NAMALWA (cell line): Measurements from ENCODE around the gene RPS25.
"Not testable (repeated sequence)": the region's sequence is repeated elsewhere in the genome, so short reads cannot be mapped to it uniquely, and the experiment has no call there.

Experiments
- DNase-seq: peaks from one replicate; pipeline ENCODE4 v3.0.0-alpha.2; 2015; ENCODE audit warnings: low spot score

Gene RPS25

GRCh38 chr11:119018074-119018938, at the start of gene RPS25, which contains the start of gene TRAPPC4:
Gene RPS25 (minus strand): TSS chr11:119018343. CDS start chr11:119018284, 59 bp downstream.
Gene TRAPPC4 (plus strand): TSS chr11:119018766. CDS start chr11:119018796, 30 bp downstream.
- peak; percentile 98 for DNase-seq

GRCh38 chr11:119067371-119068222, 49.5 kb upstream of the RPS25 start, which contains the start of gene VPS11:
Gene VPS11 (plus strand): TSS chr11:119067818. CDS start chr11:119067824, 6 bp downstream.
- peak; percentile 98 for DNase-seq

DNA sequence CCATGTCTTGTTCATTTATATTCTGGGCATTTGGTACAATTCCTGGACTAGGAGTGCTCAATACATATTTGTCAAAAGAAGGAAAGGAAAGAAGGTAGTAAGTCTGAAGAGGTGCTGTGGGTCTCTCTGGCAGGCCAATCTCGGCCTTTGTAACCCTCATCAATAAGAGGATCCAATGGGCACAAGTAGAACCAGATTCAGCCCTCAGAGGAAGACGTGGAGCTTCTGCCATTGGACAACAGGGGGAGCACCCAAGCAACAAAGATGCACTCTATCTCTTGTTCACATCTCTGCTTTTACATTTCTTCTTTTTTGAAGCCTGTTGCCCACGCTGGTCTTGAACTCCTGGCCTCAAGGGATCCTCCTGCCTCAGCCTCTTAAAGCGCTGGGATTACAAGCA, 47.2 kb upstream of the RPS25 start:
- DNase-seq = peak; percentile 78

- no peak for DNase-seq
These were observed 44.6 kb upstream of the RPS25 start for GRCh38 chr11:119062779-119063178.

DNA sequence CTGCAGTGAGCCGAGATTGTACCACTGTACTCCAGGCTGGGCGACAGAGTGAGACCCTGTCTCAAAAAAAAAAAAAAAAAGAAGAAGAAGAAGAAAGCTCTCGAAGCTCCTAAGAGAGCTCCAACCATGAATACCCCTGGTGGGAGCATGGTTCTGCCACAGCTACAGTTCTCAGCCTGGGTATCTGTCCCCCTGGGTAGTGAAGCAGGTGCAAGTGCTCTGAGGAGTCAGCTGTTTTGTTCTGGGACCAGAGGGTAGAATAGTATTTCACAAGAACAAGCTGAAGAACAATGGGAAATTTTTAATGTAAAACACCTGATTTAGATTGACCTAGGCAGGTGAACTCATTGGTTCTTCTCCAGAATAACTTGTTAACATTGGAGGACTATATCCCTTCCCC, 43.1 kb upstream of the RPS25 start:
- no peak for DNase-seq

GRCh38 chr11:119059128-119059527, 41.0 kb upstream of the RPS25 start:
- not testable (repeated sequence) for DNase-seq

- peak; percentile 97 for DNase-seq
These were observed 39.0 kb upstream of the RPS25 start, which contains the start of gene HYOU1 for GRCh38 chr11:119057000-119057769. Gene HYOU1 (minus strand): TSS chr11:119057205. CDS start chr11:119056160, 1,045 bp downstream.

DNA sequence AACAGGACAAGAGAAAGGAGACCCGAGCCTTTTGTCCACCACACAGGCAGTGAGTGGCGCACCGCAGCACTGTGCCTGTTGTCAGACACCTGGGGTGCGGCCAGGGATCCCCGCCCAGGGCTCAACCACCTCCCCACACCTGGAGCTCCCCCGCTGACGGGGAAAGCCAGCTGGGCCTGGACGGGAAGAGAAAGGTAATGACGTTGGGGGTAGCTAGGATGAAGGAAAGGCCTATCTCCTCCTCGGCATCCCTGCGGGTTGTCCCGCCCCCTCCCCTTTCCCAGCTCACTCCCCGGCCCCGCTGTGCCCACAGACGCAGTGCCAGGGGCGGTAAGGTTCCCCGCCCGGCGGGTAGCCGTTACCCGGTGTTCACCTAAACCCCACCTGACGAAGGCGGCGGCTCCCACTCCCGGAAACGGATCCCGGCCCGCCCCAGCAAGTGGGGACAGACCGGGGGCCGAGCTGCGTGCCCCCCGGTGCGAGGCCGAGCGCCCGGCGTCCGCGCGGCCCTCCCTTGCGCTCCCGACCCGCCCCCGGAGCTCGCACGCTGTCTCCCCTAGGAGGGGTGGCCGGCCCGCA, 38.4 kb upstream of the RPS25 start:
- peak; percentile 63 for DNase-seq

DNA sequence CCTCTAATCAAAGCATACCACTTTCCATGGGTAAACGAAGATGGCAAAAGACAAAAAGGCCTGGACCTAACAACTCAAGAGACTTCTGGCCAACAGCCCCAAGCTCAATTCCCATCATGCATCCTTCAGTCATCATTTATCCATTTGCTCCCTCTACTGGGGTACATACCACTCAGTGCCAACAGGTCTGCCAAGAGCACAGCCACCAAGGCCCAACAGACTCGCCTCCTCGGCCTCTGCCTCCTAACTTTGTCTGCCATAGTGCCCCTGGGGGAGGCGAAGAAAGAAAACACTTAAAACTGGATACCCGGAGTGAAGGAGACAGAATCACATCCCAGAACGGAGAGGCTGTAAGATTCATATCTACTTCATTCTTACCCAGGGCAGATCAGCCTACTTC, 37.8 kb upstream of the RPS25 start:
- peak; percentile 70 for DNase-seq

GRCh38 chr11:119054418-119054817, 36.3 kb upstream of the RPS25 start:
- no peak for DNase-seq

DNA sequence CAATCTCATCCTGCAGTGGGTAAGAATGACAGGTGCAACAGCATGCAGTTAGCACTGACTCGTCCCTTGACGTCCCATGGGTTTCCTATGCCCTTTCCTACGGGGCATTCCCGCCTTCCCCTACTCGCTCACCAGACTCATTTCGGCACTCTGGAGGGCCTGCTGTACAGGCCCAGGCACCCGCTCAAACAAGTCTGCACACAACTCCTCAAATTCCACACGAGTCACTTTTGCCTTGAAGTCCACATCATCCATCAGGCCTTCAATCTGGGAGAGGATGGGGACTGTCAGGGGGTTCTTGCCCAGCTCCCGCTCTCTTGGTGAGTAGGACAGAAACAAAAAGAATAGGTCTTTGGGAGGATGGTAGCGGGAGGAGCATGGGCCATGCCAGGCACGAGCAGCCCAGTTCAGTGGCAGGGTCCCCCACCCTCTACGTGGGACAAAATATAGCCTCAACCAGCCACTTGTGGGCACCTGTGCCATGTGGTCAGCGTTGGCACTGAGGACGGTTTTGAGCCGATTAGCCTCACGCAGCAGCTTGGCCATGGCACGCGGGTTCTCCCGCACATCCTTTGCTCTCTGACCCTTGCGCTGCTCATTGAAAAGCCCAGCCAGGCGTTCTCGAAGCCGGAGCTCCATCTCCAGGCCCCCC, 34.1 kb upstream of the RPS25 start:
- no peak for DNase-seq

DNA sequence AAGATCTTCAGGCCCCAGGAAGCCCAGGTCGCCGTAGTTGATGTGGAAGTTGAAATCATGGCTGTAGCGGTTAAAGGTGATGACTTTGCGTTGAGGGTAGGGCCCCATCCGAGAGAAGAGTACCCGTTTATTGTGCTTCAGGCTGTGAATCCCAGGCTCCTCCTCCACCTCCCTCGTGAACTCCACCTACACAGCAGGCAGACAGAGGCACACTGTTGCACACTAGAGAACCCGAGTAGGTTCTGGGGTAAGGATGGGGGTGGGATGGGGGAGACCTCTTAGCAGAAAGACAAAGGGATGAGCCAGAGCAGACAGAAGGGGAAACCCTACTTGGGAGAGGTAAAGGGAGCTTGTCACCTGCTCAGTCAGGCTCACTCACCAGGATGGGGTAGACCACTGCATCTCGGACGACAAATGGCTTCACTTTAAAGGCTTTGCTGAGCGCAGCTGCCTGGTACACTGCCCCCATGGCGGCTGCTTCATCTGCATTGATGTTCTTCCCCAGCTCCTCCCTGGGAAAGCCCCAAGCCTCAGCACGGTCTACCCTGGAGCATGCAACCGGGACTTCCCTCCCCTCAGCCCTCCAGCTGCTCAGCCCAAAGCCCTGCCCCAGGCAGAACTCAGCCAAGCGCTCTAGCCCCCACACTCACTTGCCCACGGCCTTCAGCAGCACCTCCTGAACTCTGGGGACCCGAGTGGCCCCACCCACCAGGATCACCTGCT, 33.5 kb upstream of the RPS25 start:
- no peak for DNase-seq

- DNase-seq = no peak
These were observed 30.9 kb upstream of the RPS25 start for GRCh38 chr11:119049081-119049480.

DNA sequence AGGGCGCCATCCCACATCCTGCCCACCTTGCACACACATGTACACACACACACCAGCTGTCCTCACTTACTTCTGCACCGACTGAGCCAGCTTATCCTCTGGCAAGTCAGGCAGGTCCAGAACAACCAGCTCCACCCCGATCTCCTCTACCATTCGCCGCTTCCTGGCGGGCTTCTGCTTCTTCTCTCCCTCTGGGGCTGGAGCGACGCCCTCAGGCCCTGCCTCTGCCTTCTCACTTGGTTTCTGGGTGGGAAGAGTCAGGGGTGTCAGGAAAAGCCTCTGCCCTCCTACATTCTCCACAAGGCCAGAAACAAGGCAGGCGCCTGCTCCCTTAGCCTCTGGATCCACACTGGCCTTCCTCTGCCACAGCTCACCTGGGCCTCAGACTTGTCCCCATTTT, 30.5 kb upstream of the RPS25 start:
- DNase-seq = no peak

DNA sequence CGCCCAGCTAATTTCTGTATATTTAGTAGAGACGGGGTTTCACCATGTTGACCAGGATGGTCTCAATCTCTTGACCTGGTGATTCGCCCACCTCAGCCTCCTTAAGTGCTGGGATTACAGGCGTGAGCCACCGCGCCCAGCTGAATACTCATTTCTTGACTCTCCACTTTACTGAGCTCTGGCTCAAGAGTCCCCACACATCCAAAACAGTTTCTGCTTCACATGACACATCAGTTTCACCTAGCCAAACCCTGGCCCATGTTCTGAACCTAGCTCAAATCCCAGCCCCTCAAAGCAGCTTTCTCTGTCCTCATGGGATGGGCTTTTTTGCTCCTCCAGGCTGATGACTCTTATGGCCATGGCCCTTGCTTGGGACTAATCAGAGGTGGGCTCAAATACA, 29.1 kb upstream of the RPS25 start:
- no peak for DNase-seq

DNA sequence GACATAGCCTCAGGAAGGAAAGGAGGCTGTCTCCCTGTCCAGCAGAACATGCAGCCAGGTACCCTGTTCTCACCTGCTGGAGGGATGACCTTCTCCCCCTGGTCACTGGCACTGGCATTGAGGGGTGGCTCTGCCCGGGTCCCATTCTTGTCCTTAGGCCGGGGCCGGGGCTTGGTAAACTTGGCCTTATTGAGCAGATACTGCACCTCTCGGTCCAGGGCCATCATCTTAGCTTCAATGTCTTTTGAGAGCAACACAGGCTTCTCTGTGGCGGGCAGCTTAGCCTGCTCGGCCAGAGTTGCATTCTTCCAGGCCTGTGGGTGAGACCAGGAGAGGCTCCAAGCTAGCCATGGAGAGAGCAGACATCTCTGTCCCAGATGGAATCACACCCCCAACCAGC, 28.3 kb upstream of the RPS25 start:
- DNase-seq = no peak

- no peak for DNase-seq
These were observed 26.6 kb upstream of the RPS25 start for GRCh38 chr11:119044708-119045107.

GRCh38 chr11:119042927-119043326, 24.8 kb upstream of the RPS25 start:
- DNase-seq = no peak

- no peak for DNase-seq
These were observed 23.8 kb upstream of the RPS25 start for GRCh38 chr11:119041821-119042514.

DNA sequence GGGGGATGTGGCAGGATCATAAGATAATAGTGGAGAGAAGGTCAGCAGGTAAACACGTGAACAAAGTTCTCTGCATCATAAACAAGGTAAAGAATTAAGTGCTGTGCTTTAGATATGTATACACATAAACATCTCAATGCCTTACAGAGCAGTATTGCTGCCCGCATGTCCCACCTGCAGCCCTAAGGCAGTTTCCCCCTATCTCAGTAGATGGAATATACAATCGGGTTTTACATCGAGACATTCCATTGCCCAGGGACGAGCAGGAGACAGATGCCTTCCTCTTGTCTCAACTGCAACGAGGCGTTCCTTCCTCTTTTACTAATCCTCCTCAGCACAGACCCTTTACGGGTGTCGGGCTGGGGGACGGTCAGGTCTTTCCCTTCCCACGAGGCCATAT, 21.3 kb upstream of the RPS25 start:
- DNase-seq = not testable (repeated sequence)
